ENCODE results near the gene CD99L2.
"Not testable (repeated sequence)": the region's sequence is repeated elsewhere in the genome, so short reads cannot be mapped to it uniquely, and the experiment has no call there.

The CD99L2 gene

GRCh38 chrX:150831863-150832262, 66.6 kb downstream of the CD99L2 start:
- ChIA-PET POLR2A (no interaction called here), CTCF (no interaction called here)
- TF ChIP-seq CTCF (IDR thresholded peaks at IDR 0.05; ENCODE audit: control extremely low read depth, extremely low read depth, low read depth, missing control alignments) = no peak
- no peak for DNase-seq (ENCODE audit: extremely low spot score)

- TF ChIP-seq CTCF (IDR thresholded peaks at IDR 0.05; ENCODE audit: control extremely low read depth, extremely low read depth, low read depth, missing control alignments) = no peak
- ChIA-PET CTCF (no interaction called here), POLR2A (no interaction called here)
- no peak for DNase-seq (ENCODE audit: extremely low spot score)
These were observed 69.7 kb downstream of the CD99L2 start for GRCh38 chrX:150828785-150829184.

- CTCF ChIA-PET, POLR2A ChIA-PET: not testable (repeated sequence)
These were observed 74.1 kb downstream of the CD99L2 start for GRCh38 chrX:150824352-150824751.

DNA sequence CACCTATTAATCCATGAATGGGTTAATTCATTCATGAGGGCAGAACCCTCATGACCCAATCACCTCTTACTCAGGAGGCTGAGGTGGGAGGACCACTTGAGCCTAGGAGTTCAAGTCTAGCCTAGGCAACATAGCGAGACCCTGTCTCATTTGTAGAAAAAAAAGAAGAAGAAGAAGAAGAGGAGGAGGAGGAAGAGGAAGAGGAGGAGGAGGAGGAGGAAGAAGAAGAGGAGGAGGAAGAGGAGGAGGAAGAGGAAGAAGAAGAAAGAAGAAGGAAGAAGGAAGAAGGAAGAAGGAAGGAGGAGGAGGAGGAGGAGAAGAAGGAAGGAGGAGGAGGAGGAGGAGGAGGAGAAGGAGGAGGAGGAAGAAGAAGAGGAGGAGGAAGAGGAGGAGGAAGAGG, 74.6 kb downstream of the CD99L2 start:
- DNase-seq (ENCODE audit: extremely low spot score); CTCF ChIA-PET; POLR2A ChIA-PET: not testable (repeated sequence)

More at GRCh38 chrX:150824352-150824751, 74.1 kb downstream of the CD99L2 start:
- not testable (repeated sequence) for DNase-seq (ENCODE audit: extremely low spot score)

DNA sequence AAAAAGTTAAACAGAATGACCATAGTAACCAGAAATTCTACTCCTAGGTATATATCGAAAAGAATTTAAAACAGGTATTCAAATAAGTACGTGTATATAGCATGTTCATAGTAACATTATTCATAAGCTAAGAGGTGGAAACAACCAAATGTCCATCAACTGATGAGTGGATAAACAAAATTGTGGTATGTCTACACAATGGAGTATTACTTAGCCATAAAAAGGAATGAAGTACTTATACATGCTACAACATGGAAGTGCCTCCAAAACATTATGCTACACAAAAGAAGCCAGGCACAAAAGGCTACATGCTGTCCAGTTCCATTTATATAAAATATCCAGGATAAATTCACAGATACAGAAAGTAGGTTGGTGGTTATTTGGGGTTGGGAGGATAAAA, 76.5 kb downstream of the CD99L2 start:
- ChIA-PET POLR2A (no interaction called here), CTCF (no interaction called here)
- no peak for DNase-seq (ENCODE audit: extremely low spot score)
- no peak for TF ChIP-seq CTCF (IDR thresholded peaks at IDR 0.05; ENCODE audit: control extremely low read depth, extremely low read depth, low read depth, missing control alignments)

- DNase-seq (ENCODE audit: extremely low spot score) = no peak
- TF ChIP-seq CTCF (IDR thresholded peaks at IDR 0.05; ENCODE audit: control extremely low read depth, extremely low read depth, low read depth, missing control alignments) = no peak
- ChIA-PET POLR2A (no interaction called here), CTCF (no interaction called here)
These were observed 84.5 kb downstream of the CD99L2 start for GRCh38 chrX:150813922-150814321.

DNA sequence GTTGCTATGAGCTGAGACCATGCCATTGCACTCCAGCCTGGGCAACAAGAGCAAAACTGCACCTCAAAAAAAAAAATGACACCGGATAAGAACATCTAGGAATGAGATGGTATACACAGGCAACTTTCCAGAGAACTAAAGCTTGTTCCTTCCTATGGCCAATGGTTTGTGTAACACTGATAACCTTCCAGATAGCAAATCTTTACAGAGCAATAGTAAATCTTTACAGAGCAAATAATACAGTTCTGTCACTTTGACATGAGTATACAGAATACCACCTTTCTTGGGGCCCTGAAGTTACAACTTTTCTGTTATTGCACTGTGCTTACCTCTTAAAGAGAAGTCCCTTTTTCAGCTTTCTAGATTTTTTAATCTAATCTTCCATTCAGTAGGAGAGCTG, 91.6 kb downstream of the CD99L2 start:
- TF ChIP-seq CTCF (IDR thresholded peaks at IDR 0.05; ENCODE audit: control extremely low read depth, extremely low read depth, low read depth, missing control alignments) = no peak
- ChIA-PET POLR2A (no interaction called here), CTCF (no interaction called here)
- no peak for DNase-seq (ENCODE audit: extremely low spot score)

- ChIA-PET POLR2A (no interaction called here), CTCF (no interaction called here)
- DNase-seq (ENCODE audit: extremely low spot score) = no peak
- no peak for TF ChIP-seq CTCF (IDR thresholded peaks at IDR 0.05; ENCODE audit: control extremely low read depth, extremely low read depth, low read depth, missing control alignments)
These were observed 92.7 kb downstream of the CD99L2 start for GRCh38 chrX:150805736-150806135.

Data from GM10248 (cell line).